H9 (cell line): ENCODE results near the gene POMT2. TPM values are rescaled to one million over a fixed set of nuclear protein-coding genes. Genes with fewer than 3 reads are reported as not detected.

ENCODE experiments used
- DNase-seq: peaks from one replicate; pipeline ENCODE4 v3.0.0-alpha.2; 2017
- H2AFZ ChIP-seq: one replicate; pipeline ENCODE4 v1.6.1; 2013; ENCODE audit warnings: mild to moderate bottlenecking, low read length, control low read depth, moderate library complexity
- H2AK5ac ChIP-seq: 2 replicates; pipeline ENCODE4 v1.6.1; 2013; ENCODE audit warnings: low read length, control low read depth, mixed read lengths; ENCODE audit not compliant: insufficient read length
- H2BK120ac ChIP-seq: one replicate; pipeline ENCODE4 v1.6.1; 2013; ENCODE audit warnings: low read depth, mild to moderate bottlenecking, low read length, control low read depth, inconsistent platforms; ENCODE audit not compliant: poor library complexity, severe bottlenecking
- H2BK12ac ChIP-seq: 2 replicates; pipeline ENCODE4 v1.6.1; 2013; ENCODE audit warnings: low read length, control low read depth, mixed read lengths, low read depth; ENCODE audit not compliant: insufficient read length
- H2BK15ac ChIP-seq: 2 replicates; pipeline ENCODE4 v1.6.1; 2013; ENCODE audit warnings: low read depth, low read length, control low read depth
- H2BK20ac ChIP-seq: one replicate; pipeline ENCODE4 v1.6.1; 2013; ENCODE audit warnings: low read depth, mild to moderate bottlenecking, low read length, control low read depth, inconsistent platforms; ENCODE audit not compliant: poor library complexity, severe bottlenecking
- H2BK5ac ChIP-seq: 2 replicates; pipeline ENCODE4 v1.6.1; 2013; ENCODE audit warnings: low read length, control low read depth, mixed read lengths; ENCODE audit not compliant: insufficient read length
- H3K14ac ChIP-seq: 2 replicates; pipeline ENCODE4 v1.6.1; 2013; ENCODE audit warnings: low read length, control low read depth; ENCODE audit not compliant: insufficient read depth
- H3K18ac ChIP-seq: 2 replicates; pipeline ENCODE4 v1.6.1; 2013; ENCODE audit warnings: low read depth, mild to moderate bottlenecking, mixed read lengths, low read length, control low read depth; ENCODE audit not compliant: insufficient read length
- H3K23ac ChIP-seq: 2 replicates; pipeline ENCODE4 v1.6.1; 2013; ENCODE audit warnings: low read length, control low read depth, mixed read lengths, low read depth; ENCODE audit not compliant: insufficient read length
- H3K23me2 ChIP-seq: 2 replicates; pipeline ENCODE4 v1.6.1; 2013; ENCODE audit warnings: low read depth, mild to moderate bottlenecking, mixed read lengths, low read length, control low read depth; ENCODE audit not compliant: insufficient read length, poor library complexity, severe bottlenecking
- H3K27ac ChIP-seq: 2 replicates; pipeline ENCODE4 v1.5.1; 2013; ENCODE audit warnings: low read length, control low read depth, mixed read lengths, low read depth; ENCODE audit not compliant: insufficient read length
- H3K27me3 ChIP-seq: 2 replicates; pipeline ENCODE4 v1.6.1; 2013; ENCODE audit warnings: low read length, control low read depth, inconsistent platforms; ENCODE audit not compliant: insufficient read depth
- H3K4ac ChIP-seq: 2 replicates; pipeline ENCODE4 v1.6.1; 2013; ENCODE audit warnings: low read depth, mild to moderate bottlenecking, control low read depth, inconsistent platforms, low read length, moderate library complexity
- H3K4me1 ChIP-seq: 2 replicates; pipeline ENCODE4 v1.6.1; 2013; ENCODE audit warnings: low read length, control low read depth, inconsistent platforms; ENCODE audit not compliant: insufficient read depth
- H3K4me2 ChIP-seq: 2 replicates; pipeline ENCODE4 v1.6.1; 2013; ENCODE audit warnings: low read length, control low read depth, mixed read lengths; ENCODE audit not compliant: insufficient read length, insufficient read depth
- H3K56ac ChIP-seq: 2 replicates; pipeline ENCODE4 v1.6.1; 2013; ENCODE audit warnings: low read depth, mild to moderate bottlenecking, mixed read lengths, low read length, control low read depth; ENCODE audit not compliant: insufficient read length
- H3K79me1 ChIP-seq: 2 replicates; pipeline ENCODE4 v1.6.1; 2013; ENCODE audit warnings: low read depth, mild to moderate bottlenecking, moderate library complexity, low read length, control low read depth, inconsistent platforms; ENCODE audit not compliant: insufficient read depth, poor library complexity, severe bottlenecking
- H3K79me2 ChIP-seq: 2 replicates; pipeline ENCODE4 v1.6.1; 2013; ENCODE audit warnings: low read length, control low read depth, inconsistent platforms; ENCODE audit not compliant: insufficient read depth
- H3K9ac ChIP-seq: 2 replicates; pipeline ENCODE4 v1.6.1; 2013; ENCODE audit warnings: low read length, control low read depth, mixed read lengths; ENCODE audit not compliant: insufficient read length; ENCODE audit errors: extremely low read depth
- H3K9me3 ChIP-seq: one replicate; pipeline ENCODE4 v1.6.1; 2013; ENCODE audit warnings: low read depth, low read length, inconsistent platforms; ENCODE audit not compliant: control insufficient read depth
- H3T11ph ChIP-seq: one replicate; pipeline ENCODE4 v1.6.1; 2013; ENCODE audit warnings: mild to moderate bottlenecking, low read length, control low read depth, inconsistent platforms
- H4K20me1 ChIP-seq: one replicate; pipeline ENCODE4 v1.6.1; 2013; ENCODE audit not compliant: control insufficient read depth, insufficient read length, insufficient read depth
- H4K5ac ChIP-seq: 2 replicates; pipeline ENCODE4 v1.6.1; 2013; ENCODE audit warnings: low read depth, mild to moderate bottlenecking, mixed read lengths, low read length, control low read depth; ENCODE audit not compliant: insufficient read length
- H4K8ac ChIP-seq: replicated peaks from 2 replicates; pipeline ENCODE4 v1.6.1; 2013; ENCODE audit warnings: low read length, control low read depth, mixed read lengths, low read depth; ENCODE audit not compliant: insufficient read length
- H4K91ac ChIP-seq: 2 replicates; pipeline ENCODE4 v1.6.1; 2013; ENCODE audit warnings: low read depth, mild to moderate bottlenecking, moderate library complexity, mixed read lengths, low read length, control low read depth; ENCODE audit not compliant: insufficient read length
- H3K27ac Mint-ChIP-seq, 3 experiments: 2 replicates in 2 of 3; 3 replicates in 1 of 3; pipeline ENCODE4 v1.8.0; 2020 to 2021; ENCODE audit warnings: mixed read lengths in 3 of 3, mild to moderate bottlenecking in 1 of 3, moderate library complexity in 1 of 3
- H3K27me3 Mint-ChIP-seq: 2 replicates; pipeline ENCODE4 v1.8.0; 2021; ENCODE audit warnings: low read depth, mild to moderate bottlenecking, moderate library complexity, mixed read lengths
- H3K36me3 Mint-ChIP-seq, 3 experiments: 2 replicates in 2 of 3; 3 replicates in 1 of 3; pipeline ENCODE4 v1.8.0; 2020 to 2021; ENCODE audit warnings: low read depth in 3 of 3, mixed read lengths in 3 of 3; ENCODE audit not compliant: insufficient read depth in 1 of 3
- H3K4me1 Mint-ChIP-seq, 2 experiments: 2 replicates each; pipeline ENCODE4 v1.8.0; 2020; ENCODE audit warnings: mixed read lengths in 2 of 2
- H3K4me3 Mint-ChIP-seq, 2 experiments: 2 replicates in 1 of 2; 3 replicates in 1 of 2; pipeline ENCODE4 v1.8.0; 2020 to 2021; ENCODE audit warnings: mild to moderate bottlenecking in 2 of 2, mixed read lengths in 2 of 2, moderate library complexity in 1 of 2
- H3K9me3 Mint-ChIP-seq, 2 experiments: 2 replicates in 1 of 2; 3 replicates in 1 of 2; pipeline ENCODE4 v1.8.0; 2020; ENCODE audit warnings: mild to moderate bottlenecking in 2 of 2, mixed read lengths in 2 of 2, moderate library complexity in 1 of 2
- CTCF ChIP-seq: fragments of 200-600 bp; sonication (generic); conservative IDR thresholded peaks from 3 replicates; pipeline ENCODE4 v1.8.0; 2021; ENCODE audit warnings: antibody characterized with exemption, mild to moderate bottlenecking
- WGBS: extraction: QIAGEN DNeasy Blood & Tissue Kit; methylation state at CpG from one replicate; pipeline ENCODE4 v1.1.7; 2013; ENCODE audit warnings: missing lambda C conversion rate, low lambda C conversion rate, mixed read lengths; ENCODE audit not compliant: insufficient read length; ENCODE audit errors: extremely low coverage; 5-methylcytosine and 5-hydroxymethylcytosine counted together
- total RNA-seq: library from RNA; stranded (reverse); gene quantifications from 2 replicates; pipeline ENCODE4 v1.2.1, GENCODE V29; 2021

POMT2 gene
- total RNA-seq, 1 experiment from 2014 or later = 25.2 TPM

GRCh38 chr14:77250927-77251326 is 69.8 kb downstream of the POMT2 start:
- Histone ChIP-seq H3K23ac (no peak overlapping the region), H3T11ph (no peak overlapping the region), H2AFZ (no peak overlapping the region), H2BK20ac (no peak overlapping the region), H3K9ac (no peak overlapping the region), H4K8ac (no peak overlapping the region), H3K4me1 (no peaks in the 10 kb centered on the region), H3K14ac (no peak overlapping the region), H2BK120ac (no peak overlapping the region), H3K27me3 (no peaks in the 10 kb centered on the region), H2BK15ac (no peak overlapping the region), H3K79me2 (no peaks in the 10 kb centered on the region), H2BK5ac (no peak overlapping the region), H3K18ac (no peak overlapping the region), H2AK5ac (no peak overlapping the region), H3K56ac (no peak overlapping the region), H4K20me1 (no peaks in the 10 kb centered on the region), H4K5ac (no peak overlapping the region), H3K79me1 (no peaks in the 10 kb centered on the region), H3K9me3 (no peaks in the 10 kb centered on the region), H3K27ac (no peak overlapping the region), H2BK12ac (no peak overlapping the region), H3K4ac (no peak overlapping the region), H3K23me2 (no peaks in the 10 kb centered on the region), H3K4me2 (no peak overlapping the region), H4K91ac (no peak overlapping the region)
- TF ChIP-seq CTCF = no peak
- no peaks in the 10 kb centered on the region for H3K36me3 Mint-ChIP-seq
- no peak overlapping the region for H3K27ac Mint-ChIP-seq
- no peak overlapping the region for H3K4me3 Mint-ChIP-seq
- H3K9me3 Mint-ChIP-seq = no peaks in the 10 kb centered on the region
- H3K4me1 Mint-ChIP-seq = no peaks in the 10 kb centered on the region
- WGBS = no CpG with 5 or more reads among the region's 6 CpGs
- no peaks in the 10 kb centered on the region for H3K27me3 Mint-ChIP-seq
- no peak for DNase-seq
